ENCODE measurements around the gene PDE4B. TPM values are rescaled to one million over a fixed set of nuclear protein-coding genes. Genes with fewer than 3 reads are reported as not detected.
A peak's percentile ranks its signal among the peaks of the same experiment; 100 is the strongest.

The PDE4B gene
- total and polyA plus RNA-seq, 9 donors: 14.7 to 25.6 (median 16.8) TPM

DNA sequence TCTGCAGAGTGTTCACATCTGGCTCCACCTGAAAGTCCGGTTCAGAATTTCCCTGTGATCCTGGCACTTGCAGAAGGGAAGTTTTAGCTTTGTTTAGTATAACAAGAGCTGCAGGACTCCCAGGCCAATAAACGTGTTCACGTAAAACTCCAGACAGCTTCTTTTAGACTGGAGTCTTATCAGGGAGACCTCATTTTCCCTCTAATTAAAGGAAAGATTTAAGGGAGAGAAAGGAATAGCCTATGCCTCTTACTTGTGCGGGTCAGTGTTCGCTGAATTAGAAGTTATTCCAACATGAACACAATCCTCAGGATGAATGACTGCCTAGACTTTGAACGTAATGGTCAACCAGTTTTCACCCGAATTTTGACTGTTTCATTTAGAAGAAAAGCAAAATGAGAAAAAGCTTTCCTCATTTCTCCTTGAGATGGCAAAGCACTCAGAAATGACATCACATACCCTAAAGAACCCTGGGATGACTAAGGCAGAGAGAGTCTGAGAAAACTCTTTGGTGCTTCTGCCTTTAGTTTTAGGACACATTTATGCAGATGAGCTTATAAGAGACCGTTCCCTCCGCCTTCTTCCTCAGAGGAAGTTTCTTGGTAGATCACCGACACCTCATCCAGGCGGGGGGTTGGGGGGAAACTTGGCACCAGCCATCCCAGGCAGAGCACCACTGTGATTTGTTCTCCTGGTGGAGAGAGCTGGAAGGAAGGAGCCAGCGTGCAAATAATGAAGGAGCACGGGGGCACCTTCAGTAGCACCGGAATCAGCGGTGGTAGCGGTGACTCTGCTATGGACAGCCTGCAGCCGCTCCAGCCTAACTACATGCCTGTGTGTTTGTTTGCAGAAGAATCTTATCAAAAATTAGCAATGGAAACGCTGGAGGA, 539.2 kb downstream of the PDE4B start:
- no peaks in the 10 kb centered on the region for H3K27me3 ChIP-seq (ENCODE audit: control insufficient read depth, insufficient read depth, low read length)
- peaks cover 22% of the 10 kb centered on the region for H3K4me1 ChIP-seq (ENCODE audit: control insufficient read depth, insufficient read depth, low read length)
- peak overlapping the region; percentile 62 for H3K4me3 ChIP-seq (ENCODE audit: low read length)
- H3K9me3 ChIP-seq (replicated peaks; ENCODE audit: control insufficient read depth, low read depth, low read length): no peaks in the 10 kb centered on the region
- DNase-seq: peak; percentile 97
- peak overlapping the region; percentile 94 for H3K27ac ChIP-seq (ENCODE audit: low read length)
- 0% methylated on average over 8 of the region's 18 CpGs for WGBS (ENCODE audit: insufficient coverage)
- no peaks in the 10 kb centered on the region for H3K36me3 ChIP-seq (ENCODE audit: control insufficient read depth, insufficient read depth, low read length)

DNA sequence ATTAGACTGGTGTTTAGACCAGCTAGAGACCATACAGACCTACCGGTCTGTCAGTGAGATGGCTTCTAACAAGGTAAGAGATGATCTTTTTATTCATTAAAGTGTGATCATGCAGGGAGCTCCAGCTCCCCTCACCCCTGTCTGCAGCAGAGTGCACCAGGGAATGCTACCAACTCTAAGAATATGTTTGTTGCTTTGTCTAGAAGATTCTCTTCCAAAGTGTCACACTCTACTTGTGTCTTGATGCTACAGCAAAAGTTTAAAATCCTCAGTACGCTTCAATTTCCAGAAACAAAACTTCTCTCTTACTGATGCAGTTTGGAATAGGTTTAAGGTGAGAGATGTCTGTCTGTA, 539.8 kb downstream of the PDE4B start:
- 0% methylated on average over 1 of the region's 2 CpGs for WGBS (ENCODE audit: insufficient coverage)
- peak; percentile 54 for DNase-seq
- Histone ChIP-seq H3K4me1 (ENCODE audit: control insufficient read depth, insufficient read depth, low read length) (peaks cover 26% of the 10 kb centered on the region), H3K27me3 (ENCODE audit: control insufficient read depth, insufficient read depth, low read length) (no peaks in the 10 kb centered on the region), H3K27ac (ENCODE audit: low read length) (peak overlapping the region; percentile 94), H3K4me3 (ENCODE audit: low read length) (peak overlapping the region; percentile 62), H3K36me3 (ENCODE audit: control insufficient read depth, insufficient read depth, low read length) (no peaks in the 10 kb centered on the region), H3K9me3 (replicated peaks; ENCODE audit: control insufficient read depth, low read depth, low read length) (no peaks in the 10 kb centered on the region)

DNA sequence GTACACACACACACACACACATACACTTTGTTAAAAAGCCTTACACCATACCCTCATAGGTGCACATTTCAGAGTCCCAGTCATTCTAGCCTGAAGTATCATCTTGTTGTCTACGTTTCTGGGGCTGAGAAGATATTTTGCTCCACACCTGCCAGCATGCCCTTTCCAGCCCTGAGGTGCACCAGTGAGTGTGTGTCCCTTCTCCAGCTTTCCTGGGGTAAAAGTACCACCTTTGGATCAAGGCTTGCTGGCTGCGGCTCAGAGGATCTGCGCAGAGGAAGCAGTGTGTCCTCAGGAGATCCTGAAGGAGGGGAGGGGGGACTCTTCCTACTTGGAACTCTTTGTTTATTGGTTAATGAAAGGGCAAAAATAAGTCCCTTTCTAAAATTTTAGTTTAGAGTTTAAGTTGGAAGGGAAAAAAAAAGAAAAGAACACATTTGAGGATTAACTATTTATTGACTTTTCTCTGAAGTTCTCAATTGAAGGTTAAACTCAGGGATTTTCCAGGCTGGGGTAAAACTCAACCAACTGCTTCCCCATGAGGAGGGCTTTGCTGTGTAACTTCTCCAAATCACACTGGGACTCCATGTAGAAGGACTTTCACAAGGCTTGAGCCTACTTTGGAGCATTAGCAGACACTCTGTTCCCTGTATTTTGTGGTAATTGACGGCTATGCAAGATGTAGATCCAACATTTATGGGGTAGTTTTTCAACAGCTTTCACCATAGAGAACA, 540.9 kb downstream of the PDE4B start:
- no peaks in the 10 kb centered on the region for H3K36me3 ChIP-seq (ENCODE audit: control insufficient read depth, insufficient read depth, low read length)
- H3K4me3 ChIP-seq (ENCODE audit: low read length): peak overlapping the region; percentile 62
- peaks cover 26% of the 10 kb centered on the region for H3K4me1 ChIP-seq (ENCODE audit: control insufficient read depth, insufficient read depth, low read length)
- no peaks in the 10 kb centered on the region for H3K9me3 ChIP-seq (replicated peaks; ENCODE audit: control insufficient read depth, low read depth, low read length)
- 15% methylated on average over 2 of the region's 4 CpGs for WGBS (ENCODE audit: insufficient coverage)
- no peaks in the 10 kb centered on the region for H3K27me3 ChIP-seq (ENCODE audit: control insufficient read depth, insufficient read depth, low read length)
- DNase-seq: peak; percentile 80
- H3K27ac ChIP-seq (ENCODE audit: low read length): peak overlapping the region; percentile 94

DNA sequence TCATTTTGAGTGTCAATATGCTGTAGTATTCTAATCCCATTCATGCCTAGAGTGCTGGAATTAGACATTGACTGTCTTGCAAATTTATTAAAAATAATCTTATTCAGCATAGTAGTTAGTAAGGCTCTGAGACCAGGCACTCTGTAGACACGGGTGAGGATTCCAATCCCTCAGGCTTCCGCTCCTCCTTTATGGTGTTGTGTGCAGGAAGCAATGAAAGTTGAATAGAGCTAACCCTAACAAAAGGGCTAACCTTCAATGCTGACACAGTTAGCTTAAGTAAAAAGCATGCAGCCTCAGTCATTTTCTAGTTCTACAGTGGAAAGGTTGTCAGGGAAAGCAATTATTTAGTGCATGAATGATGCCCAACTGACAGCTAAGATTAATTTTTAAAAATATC, 541.6 kb downstream of the PDE4B start:
- Histone ChIP-seq H3K4me3 (ENCODE audit: low read length) (peak overlapping the region; percentile 62), H3K4me1 (ENCODE audit: control insufficient read depth, insufficient read depth, low read length) (peaks cover 26% of the 10 kb centered on the region), H3K27me3 (ENCODE audit: control insufficient read depth, insufficient read depth, low read length) (no peaks in the 10 kb centered on the region), H3K36me3 (ENCODE audit: control insufficient read depth, insufficient read depth, low read length) (no peaks in the 10 kb centered on the region), H3K9me3 (replicated peaks; ENCODE audit: control insufficient read depth, low read depth, low read length) (no peaks in the 10 kb centered on the region), H3K27ac (ENCODE audit: low read length) (peak overlapping the region; percentile 94)
- DNase-seq: no peak
- WGBS (ENCODE audit: insufficient coverage): no CpG with 5 or more reads among the region's 2 CpGs

DNA sequence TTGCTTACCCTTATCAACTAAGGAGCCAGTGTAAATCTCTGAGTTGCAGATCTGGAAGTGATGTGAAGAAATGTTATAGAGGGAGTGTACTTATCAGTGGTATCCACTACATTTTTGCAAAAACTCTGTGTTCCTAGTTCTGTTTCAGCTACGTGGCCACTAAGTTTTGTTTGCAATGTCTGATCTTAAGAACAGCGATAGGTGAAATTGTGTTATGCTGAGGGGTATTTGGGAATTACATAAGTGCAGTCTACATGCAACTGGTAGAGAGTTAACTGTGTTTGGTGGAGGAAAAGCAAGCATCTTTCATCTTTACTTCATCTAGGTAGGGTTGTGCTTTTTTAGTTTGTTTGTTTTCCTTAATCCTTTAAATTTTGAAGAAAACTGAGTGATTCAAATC, 542.4 kb downstream of the PDE4B start:
- peak overlapping the region; percentile 87 for H3K27ac ChIP-seq (ENCODE audit: low read length)
- H3K27me3 ChIP-seq (ENCODE audit: control insufficient read depth, insufficient read depth, low read length): no peaks in the 10 kb centered on the region
- no CpG with 5 or more reads among the region's 2 CpGs for WGBS (ENCODE audit: insufficient coverage)
- no peaks in the 10 kb centered on the region for H3K36me3 ChIP-seq (ENCODE audit: control insufficient read depth, insufficient read depth, low read length)
- no peaks in the 10 kb centered on the region for H3K9me3 ChIP-seq (replicated peaks; ENCODE audit: control insufficient read depth, low read depth, low read length)
- peaks cover 26% of the 10 kb centered on the region for H3K4me1 ChIP-seq (ENCODE audit: control insufficient read depth, insufficient read depth, low read length)
- DNase-seq: no peak
- H3K4me3 ChIP-seq (ENCODE audit: low read length): peak overlapping the region; percentile 62

DNA sequence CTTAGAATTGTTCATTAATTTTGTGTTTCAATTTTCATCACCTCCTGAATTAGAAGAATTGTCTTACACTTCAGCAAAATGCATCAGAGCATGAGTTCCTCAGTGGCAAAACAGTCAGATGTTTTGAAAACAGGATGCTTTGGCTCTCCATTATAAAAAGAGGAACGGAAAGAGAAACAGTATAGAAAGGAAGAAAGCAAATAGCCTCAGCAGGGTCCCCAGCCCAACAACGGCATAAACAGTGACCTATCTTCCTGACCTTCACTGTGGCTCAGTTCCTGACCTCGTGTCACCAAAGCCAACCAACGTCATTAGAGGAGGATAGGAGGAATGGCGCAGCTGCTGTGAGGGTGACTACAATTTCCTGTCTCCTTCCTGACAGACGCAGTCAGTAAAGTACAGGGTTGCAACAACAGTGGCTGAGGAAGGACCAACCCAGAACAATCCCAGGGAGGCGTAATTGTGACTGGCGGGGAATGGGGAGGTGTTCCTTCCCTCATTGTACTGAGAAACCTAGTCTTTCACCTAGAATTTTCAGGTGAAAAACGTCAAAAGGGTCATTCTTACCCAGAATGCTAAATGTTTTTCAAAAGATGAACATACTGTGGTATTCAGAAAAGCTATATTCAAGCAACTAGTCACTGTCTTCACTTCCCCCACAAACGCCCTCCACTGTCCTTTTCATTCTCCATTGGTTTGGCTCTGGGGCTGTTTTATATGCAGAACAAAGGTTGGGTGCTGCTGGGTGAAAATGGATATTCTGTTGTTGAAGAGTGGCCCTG, 543.4 kb downstream of the PDE4B start:
- no peaks in the 10 kb centered on the region for H3K9me3 ChIP-seq (replicated peaks; ENCODE audit: control insufficient read depth, low read depth, low read length)
- peak overlapping the region; percentile 62 for H3K4me3 ChIP-seq (ENCODE audit: low read length)
- DNase-seq: peak; percentile 91
- H3K4me1 ChIP-seq (ENCODE audit: control insufficient read depth, insufficient read depth, low read length): peaks cover 24% of the 10 kb centered on the region
- 43% methylated on average over 1 of the region's 10 CpGs for WGBS (ENCODE audit: insufficient coverage)
- H3K27me3 ChIP-seq (ENCODE audit: control insufficient read depth, insufficient read depth, low read length): no peaks in the 10 kb centered on the region
- no peaks in the 10 kb centered on the region for H3K36me3 ChIP-seq (ENCODE audit: control insufficient read depth, insufficient read depth, low read length)
- H3K27ac ChIP-seq (ENCODE audit: low read length): peak overlapping the region; percentile 87

DNA sequence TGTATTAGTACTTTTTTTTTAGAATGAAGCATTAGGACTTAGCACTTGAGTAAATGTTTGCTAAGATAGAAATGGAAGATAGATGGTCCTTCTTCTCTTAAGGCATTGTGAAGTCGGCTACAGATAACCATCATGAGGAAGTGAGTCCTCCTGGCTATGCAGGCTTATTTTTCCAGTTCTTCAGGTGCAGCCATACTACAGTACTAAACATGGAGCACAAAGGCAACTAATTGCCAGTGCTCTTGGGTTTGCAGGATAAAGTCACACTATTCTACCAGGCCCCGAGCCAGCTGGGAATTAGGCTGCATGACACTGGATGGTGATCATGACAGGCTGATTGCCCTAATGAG, 543.9 kb downstream of the PDE4B start:
- no peaks in the 10 kb centered on the region for H3K9me3 ChIP-seq (replicated peaks; ENCODE audit: control insufficient read depth, low read depth, low read length)
- H3K27me3 ChIP-seq (ENCODE audit: control insufficient read depth, insufficient read depth, low read length): no peaks in the 10 kb centered on the region
- H3K4me3 ChIP-seq (ENCODE audit: low read length): no peak overlapping the region
- H3K4me1 ChIP-seq (ENCODE audit: control insufficient read depth, insufficient read depth, low read length): peaks cover 24% of the 10 kb centered on the region
- WGBS (ENCODE audit: insufficient coverage): no CpG with 5 or more reads among the region's 2 CpGs
- H3K27ac ChIP-seq (ENCODE audit: low read length): peak overlapping the region; percentile 87
- DNase-seq: no peak
- no peaks in the 10 kb centered on the region for H3K36me3 ChIP-seq (ENCODE audit: control insufficient read depth, insufficient read depth, low read length)

DNA sequence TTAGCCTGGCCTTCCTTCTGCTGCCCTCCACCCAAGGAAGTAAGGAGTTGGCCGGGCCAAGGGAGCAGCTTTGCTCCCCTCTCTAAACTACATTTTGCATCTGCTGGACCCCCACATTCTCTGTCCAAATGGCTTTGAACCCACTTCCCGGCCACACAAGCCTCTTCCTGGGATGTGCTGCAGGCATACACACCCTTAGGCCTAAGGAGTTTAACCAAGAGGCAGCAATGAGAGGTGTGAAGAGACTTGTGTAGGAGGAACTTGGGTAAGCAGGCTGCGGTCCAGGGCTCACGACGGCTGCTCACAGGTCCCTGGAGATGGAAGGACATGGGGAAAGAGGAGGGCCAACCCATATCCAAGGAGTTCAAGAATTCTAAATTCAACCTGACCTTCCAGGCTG, 544.6 kb downstream of the PDE4B start:
- no peaks in the 10 kb centered on the region for H3K9me3 ChIP-seq (replicated peaks; ENCODE audit: control insufficient read depth, low read depth, low read length)
- peak overlapping the region; percentile 87 for H3K27ac ChIP-seq (ENCODE audit: low read length)
- no peak for DNase-seq
- no peaks in the 10 kb centered on the region for H3K27me3 ChIP-seq (ENCODE audit: control insufficient read depth, insufficient read depth, low read length)
- 80% methylated on average over 2 of the region's 5 CpGs for WGBS (ENCODE audit: insufficient coverage)
- H3K4me3 ChIP-seq (ENCODE audit: low read length): no peak overlapping the region
- peaks cover 24% of the 10 kb centered on the region for H3K4me1 ChIP-seq (ENCODE audit: control insufficient read depth, insufficient read depth, low read length)
- no peaks in the 10 kb centered on the region for H3K36me3 ChIP-seq (ENCODE audit: control insufficient read depth, insufficient read depth, low read length)

DNA sequence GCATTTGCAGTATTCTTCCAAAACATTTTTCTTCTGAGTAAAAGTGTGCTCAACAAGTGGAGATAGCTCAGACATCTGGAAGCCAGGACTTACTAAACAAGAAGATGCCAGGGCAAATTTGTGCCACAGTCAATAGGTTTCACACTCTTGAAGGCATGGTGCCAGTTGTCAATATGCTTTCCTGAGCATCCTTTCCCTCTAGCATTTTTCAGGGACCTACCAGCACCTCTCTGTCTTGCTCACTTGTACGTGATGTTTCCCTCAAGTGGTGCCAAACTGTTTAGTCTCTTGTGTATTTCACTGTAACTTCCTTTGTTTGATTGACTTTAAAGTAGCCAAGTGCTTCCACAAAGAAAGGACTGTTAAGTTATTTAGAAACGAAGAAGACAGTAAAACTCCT, 547.2 kb downstream of the PDE4B start:
- no peaks in the 10 kb centered on the region for H3K9me3 ChIP-seq (replicated peaks; ENCODE audit: control insufficient read depth, low read depth, low read length)
- no peak overlapping the region for H3K4me3 ChIP-seq (ENCODE audit: low read length)
- peak overlapping the region; percentile 50 for H3K27ac ChIP-seq (ENCODE audit: low read length)
- H3K36me3 ChIP-seq (ENCODE audit: control insufficient read depth, insufficient read depth, low read length): no peaks in the 10 kb centered on the region
- peaks cover 17% of the 10 kb centered on the region for H3K4me1 ChIP-seq (ENCODE audit: control insufficient read depth, insufficient read depth, low read length)
- DNase-seq: peak; percentile 69
- no CpG with 5 or more reads among the region's 2 CpGs for WGBS (ENCODE audit: insufficient coverage)
- no peaks in the 10 kb centered on the region for H3K27me3 ChIP-seq (ENCODE audit: control insufficient read depth, insufficient read depth, low read length)

Data from muscle of leg (tissue), 11 donors.